Measurements from ENCODE around the gene ZDHHC11.
"Not testable (repeated sequence)": the region's sequence is repeated elsewhere in the genome, so short reads cannot be mapped to it uniquely, and the experiment has no call there.

ZDHHC11 gene

DNA sequence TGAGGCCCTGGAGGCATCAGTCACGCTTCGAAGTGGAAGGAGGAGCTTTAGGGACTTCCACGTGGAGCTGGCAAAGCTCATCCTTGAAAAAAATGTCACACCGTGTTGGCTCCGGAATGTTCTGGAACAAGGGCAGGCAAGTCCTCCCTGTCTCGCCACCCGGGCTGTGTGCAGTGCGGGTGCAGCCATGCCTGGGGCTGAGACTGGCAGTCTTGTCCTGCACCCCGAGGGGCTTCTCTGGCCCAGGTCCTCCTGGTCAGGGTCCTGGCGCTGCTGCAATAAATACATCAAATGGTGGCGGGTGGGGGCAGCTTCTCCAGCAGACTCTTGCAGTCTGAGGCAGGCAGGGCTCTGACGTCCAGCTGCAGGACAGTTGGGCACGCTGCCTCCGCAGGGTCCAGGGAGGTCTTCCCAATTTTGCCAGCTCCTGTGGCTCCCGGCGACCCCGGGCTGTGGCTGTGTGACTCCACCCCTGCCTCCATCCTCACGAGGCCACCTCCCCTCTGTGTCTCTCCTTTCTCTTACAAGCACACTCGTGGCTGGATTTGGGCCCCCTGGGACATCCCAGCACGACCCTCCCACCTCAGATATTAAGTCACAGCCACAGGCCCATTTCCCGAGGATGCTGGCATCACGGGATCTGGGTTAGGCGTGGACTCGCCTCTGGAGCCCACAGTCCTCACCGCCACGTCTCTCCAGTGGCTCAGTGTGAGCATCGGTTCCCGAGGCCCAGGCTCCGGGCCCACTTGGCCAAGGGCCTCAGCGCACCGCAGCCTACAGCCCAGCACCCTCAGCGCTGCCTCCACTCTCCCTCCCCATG, 8.2 kb downstream of the ZDHHC11 start:
- DNase-seq = not testable (repeated sequence)

GRCh38 chr5:841531-842401, 9.0 kb downstream of the ZDHHC11 start:
- not testable (repeated sequence) for DNase-seq

DNA sequence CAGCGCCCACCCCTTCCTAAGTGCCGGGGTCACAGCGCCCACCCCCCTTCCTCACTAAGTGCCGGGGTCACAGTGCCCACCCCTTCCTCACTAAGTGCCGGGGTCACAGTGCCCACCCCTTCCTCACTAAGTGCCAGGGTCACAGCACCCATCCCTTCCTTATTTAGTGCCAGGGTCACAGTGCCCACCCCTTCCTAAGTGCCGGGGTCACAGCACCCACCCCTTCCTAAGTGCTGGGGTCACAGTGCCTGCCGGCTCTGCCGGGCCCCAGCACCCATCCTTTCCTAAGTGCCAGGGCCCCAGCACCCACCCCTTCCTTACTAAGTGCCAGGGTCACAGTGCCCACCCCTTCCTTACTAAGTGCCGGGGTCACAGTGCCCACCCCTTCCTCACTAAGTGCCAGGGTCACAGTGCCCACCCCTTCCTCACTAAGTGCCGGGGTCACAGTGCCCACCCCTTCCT, 9.8 kb downstream of the ZDHHC11 start:
- DNase-seq = not testable (repeated sequence)

DNA sequence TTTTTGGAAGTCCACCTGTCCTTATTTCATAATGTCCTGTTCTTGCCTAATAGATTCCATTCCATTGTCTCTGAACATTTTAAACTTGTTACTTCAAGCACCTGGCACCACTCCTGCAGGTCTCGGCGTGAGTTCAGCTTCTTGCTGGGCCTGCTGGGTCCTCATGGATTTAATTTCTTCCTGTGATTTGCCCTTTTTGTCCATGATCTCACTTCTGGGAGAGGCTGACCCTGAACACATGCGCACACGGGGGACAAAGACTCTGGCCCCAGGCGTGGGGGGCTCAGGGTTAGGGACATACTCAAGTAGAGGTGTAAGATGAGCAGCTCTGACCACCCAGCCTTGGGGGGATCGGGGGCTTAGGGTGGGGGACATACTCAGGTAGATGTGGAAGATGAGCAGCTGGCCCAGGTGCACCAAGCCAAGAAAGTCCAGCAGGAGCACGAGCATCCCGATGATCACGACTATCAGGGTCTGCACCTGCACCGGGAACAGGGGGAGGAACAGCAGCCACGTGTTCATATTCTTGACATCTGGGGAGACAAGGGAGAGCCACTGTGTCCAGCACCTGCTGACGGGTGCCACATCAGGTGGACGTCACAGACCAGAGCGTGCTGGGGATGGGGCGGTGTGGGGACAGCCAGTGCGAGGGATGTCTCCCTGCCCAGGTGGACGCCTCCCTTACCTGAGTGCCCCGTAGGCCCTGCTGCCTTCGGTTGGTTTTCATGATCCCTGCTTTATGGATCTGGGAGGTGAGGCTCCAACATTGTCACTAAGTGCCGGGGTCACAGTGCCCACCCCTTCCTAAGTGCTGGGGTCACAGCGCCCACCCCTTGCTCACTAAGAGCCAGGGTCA, 10.4 kb downstream of the ZDHHC11 start:
- not testable (repeated sequence) for DNase-seq

- not testable (repeated sequence) for DNase-seq
These were observed 12.3 kb downstream of the ZDHHC11 start for GRCh38 chr5:838431-838851.

DNA sequence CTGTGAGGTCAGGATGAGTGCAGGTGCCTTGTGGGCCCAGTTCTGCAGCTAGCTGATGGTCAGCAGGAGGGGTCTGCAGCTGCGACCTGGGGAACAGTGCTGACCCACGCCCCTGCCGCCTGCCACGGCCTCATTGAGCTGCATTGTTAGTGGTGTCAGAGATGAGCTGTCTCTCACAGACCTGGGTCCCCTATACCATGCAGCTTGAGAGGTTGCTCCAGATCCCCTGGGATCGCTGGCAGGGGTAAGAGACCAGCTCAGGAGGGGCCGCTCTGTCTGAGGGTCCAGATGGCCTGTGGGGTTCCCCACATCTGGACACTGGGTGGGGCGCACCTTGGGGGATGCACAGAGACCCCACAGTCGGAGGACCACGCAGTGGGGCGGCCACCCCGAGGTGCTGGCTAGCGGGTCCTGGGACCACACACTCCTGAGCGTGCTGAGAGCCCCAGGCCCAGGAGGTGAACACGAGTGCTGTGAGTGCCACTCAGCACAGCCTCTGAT, 13.1 kb downstream of the ZDHHC11 start:
- not testable (repeated sequence) for DNase-seq

DNA sequence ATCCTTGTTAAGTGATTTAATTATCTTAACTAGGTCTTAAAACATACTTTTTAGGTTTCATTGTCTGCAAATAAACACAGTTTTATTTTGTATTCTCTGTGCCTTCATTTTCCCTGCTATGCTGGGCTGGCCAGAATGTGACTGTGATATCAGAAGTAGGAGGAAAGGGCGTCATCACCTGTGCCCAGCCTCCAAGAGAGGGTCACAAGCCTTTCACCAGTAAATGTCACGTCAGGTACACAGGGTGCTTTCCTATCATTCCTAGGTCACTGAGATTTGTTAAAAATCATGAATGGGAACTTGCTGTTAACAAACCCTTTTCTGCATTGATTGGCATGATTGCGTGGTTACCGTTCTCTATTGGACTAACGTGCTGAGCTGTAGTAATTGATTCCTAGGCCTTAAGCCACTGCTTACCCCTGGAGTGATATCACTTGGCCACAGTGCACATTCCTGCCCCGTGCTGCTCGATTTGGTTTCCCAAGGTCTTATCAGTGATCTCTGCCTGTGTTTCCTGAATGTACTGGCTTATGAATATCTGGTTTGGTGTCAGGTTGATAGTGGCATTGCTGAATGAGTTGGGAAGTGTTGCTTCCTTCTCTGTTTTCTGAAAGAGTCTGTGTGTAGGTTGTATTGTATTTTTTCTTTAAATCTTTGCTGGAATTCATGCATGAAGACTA, 14.7 kb downstream of the ZDHHC11 start:
- DNase-seq = not testable (repeated sequence)

DNA sequence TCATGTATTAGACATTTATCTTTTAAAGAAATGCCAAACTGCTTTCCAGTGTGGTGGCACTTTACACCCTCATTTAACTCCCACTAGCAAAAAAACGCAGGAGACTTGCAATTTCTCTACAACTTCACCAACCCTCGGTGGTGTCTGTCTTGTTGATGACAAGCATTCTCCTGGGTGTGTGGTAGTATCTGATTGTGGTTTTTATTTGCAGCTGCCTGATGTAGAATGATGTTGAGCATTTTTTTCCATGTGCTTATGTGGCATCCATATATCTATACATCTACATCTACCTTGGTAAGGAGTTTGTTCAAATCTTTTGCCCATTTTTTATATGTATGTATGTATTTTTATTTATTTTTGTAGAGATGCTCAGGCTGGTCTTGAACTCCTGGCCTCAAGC, 16.8 kb downstream of the ZDHHC11 start:
- DNase-seq = not testable (repeated sequence)

DNA sequence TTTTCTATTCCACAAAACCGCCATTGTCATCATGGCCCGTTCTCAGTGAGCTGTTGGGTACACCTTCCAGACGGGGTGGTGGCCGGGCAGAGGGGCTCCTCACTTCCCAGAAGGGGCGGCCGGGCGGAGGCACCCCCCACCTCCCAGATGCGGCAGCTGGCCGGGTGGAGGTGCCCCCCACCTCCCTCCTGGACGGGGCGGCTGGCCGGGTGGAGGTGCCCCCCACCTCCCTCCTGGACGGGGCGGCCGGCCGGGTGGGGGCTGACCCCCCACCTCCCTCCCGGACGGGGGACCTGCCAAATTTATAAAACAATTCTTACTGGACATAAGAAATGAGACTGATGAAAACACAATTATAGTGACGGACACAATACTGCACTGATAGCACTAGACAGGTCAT, 22.6 kb downstream of the ZDHHC11 start:
- DNase-seq = not testable (repeated sequence)

DNA sequence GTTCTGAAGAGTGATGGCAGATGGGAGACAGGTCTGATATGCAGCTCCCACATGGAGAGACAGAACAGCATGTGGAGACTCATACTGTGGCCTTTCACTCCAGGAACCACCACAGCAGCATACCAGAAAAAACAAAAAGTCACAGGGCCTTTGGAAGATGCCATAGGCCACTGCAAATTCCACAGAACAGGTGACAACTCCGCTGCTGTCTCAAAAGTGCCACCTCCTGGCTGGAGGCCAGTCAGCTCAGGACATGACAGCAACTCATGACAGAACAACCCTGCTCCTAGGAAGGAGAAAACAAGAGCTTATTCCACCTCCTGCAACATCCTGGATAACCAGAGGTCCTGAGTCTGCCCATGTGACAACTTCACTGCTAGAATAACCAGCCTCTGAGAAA, 25.2 kb downstream of the ZDHHC11 start:
- DNase-seq = not testable (repeated sequence)

DNA sequence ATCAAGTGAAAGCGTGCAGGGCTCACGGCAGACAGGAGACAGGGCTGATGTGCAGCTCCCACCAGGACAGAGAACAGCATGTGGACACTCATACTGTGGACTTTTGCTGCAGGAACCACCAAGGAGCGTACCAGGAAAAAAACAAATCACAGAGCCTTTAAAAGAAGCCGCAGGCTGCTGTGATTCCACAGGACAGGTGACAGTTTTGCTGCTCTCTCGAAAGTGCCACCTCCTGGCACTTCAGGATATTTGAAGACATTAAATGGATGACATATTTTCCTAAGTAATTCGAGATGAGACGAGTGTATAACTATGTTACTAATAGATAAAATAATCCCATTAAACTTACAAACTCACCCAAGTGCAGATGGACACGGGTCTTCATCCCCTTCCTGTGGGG, 29.3 kb downstream of the ZDHHC11 start:
- DNase-seq = peak; percentile 24

- DNase-seq = no peak
These were observed 30.5 kb downstream of the ZDHHC11 start for GRCh38 chr5:820245-820644.

GRCh38 chr5:819078-819477, 31.7 kb downstream of the ZDHHC11 start:
- DNase-seq = no peak

DNA sequence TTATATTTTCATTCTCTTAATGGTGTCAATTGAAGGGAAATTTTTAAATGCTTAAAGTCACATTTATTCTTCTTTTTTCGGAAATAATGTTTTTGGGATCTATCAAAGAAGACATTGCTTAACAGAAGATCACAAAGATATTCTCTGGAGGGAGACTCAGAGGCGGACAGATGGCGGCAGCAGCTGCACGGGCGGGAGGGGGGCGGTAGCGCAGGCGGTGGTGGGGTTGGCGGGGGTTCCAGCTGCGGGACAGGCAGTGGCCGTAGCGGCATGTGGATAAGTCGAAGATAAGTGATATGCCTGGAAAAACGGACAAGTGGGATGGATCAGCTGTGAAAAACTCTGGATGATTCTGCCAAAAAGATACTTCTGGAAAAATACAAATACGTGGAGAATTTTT, 34.6 kb downstream of the ZDHHC11 start:
- DNase-seq = peak; percentile 52

- DNase-seq = no peak
These were observed 35.3 kb downstream of the ZDHHC11 start for GRCh38 chr5:815449-815848.

DNA sequence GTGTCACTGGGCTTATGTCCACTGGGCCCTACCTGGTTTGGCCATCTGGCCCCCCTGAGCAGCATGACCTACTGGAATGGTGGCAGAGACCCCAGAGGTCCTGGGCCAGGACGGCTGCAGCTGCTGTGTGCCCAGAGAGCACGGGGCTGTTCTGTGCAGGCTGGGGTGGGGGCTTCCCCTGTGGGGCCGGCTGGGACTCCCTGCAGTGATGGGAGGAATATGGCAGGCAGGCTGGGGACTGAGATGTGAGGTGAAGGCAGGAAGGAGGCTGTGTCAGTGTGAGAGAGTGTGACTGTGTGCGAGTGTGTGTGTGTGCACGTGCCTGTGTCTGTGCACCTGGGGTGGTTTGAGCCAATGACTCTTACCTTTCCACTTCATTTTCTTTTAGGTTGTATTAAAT, 37.2 kb downstream of the ZDHHC11 start:
- not testable (repeated sequence) for DNase-seq

- DNase-seq = not testable (repeated sequence)
These were observed 39.4 kb downstream of the ZDHHC11 start for GRCh38 chr5:811384-811783.

- DNase-seq = not testable (repeated sequence)
These were observed 42.9 kb downstream of the ZDHHC11 start for GRCh38 chr5:807719-808514.

GRCh38 chr5:801472-801871, 49.3 kb downstream of the ZDHHC11 start:
- DNase-seq = no peak

GRCh38 chr5:801055-801454, 49.7 kb downstream of the ZDHHC11 start:
- not testable (repeated sequence) for DNase-seq
